HS-5 (cell line): Measurements from ENCODE around the gene AKAP5.
"Not testable (repeated sequence)": the region's sequence is repeated elsewhere in the genome, so short reads cannot be mapped to it uniquely, and the experiment has no call there.

Experiments
- DNase-seq: peaks from one replicate; pipeline ENCODE4 v3.0.0-alpha.2; 2012; ENCODE audit warnings: low read depth

The AKAP5 gene

GRCh38 chr14:64502887-64503433 lies 37.7 kb downstream of the AKAP5 start:
- no peak for DNase-seq

DNA sequence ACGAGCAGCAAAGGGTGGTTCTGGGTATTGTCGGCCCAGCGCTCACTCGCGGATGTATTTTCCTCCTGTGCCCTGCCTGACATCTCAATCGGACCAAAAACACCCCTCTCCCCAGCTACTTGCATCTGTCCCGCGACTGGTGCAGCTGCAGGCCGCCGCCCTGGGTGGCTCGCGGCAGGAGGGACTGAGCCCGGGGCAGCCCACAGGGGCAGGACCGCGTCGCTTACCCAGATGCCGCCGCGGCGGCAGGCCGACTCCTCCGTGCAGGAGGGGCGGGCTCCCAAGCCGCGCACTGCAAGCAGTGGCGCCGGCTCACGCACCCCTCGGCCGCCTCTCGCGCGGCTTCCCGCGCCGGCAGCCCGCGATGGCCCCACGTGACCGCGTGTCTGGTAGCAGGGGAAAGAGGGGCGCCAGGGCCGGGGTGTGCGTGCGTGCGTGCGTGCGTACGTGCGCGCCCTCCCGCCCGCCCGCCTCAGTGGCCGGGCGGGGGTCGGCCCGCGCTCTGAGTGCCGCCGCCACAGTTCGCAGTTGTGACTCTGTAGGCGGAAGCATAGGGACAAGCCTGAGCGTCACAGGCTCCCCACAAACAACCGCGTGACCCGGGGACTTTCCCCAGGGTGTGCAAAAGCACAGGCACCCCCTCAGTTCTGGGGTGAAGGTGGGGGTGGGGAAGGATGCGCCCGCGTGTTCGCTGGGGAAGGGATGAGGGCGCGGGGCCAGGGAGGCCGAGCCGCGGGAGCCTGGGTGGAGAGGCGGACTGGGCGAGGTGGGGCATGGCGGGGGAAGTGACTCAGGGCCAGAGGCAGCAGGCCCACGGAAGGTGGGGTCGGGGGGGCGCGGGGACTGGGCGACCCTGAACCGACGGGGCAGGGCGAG lies 38.4 kb downstream of the AKAP5 start, which contains the start of gene ZBTB25:
Gene ZBTB25, minus strand, starts transcription at position 405 of the 876 bp plus-strand sequence. CDS start 13,305 bp downstream, outside the sequence.
- peak; percentile 61 for DNase-seq

DNA sequence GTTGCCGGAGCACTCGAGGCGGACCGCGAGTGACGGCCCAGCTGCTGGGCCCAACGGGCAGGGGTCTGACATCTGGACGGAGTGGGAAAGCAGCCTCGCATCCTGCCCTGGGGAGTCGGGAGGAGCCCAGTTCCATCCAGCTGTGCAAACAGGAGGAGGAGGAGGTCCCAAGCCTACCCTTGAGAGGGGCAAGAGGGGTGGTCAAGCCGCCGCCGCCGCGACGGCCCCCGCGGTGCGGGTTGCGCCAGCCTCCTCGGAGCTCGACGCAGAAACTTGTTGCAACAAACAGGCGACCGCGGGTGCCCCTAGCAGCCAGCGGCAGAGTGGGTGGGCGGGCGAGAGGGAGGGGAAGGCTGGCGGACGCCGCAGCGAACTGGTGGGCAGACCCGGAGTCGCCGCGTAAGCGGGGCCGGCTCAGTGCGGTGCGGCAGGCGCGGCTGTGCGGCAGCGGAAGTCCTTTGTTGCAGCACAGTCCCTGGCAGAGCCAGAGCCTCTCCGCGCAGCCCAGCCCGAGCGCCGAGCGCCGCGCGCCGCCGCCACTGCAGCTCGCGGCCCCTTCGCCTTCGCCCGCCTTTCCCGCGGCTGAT lies 39.1 kb downstream of the AKAP5 start, which contains the start of gene ZBTB1:
Gene ZBTB1, plus strand, starts transcription at position 461 of the 587 bp plus-strand sequence. CDS start 16,735 bp downstream, outside the sequence.
- DNase-seq: no peak

GRCh38 chr14:64504897-64505794 lies 39.8 kb downstream of the AKAP5 start:
- no peak for DNase-seq

DNA sequence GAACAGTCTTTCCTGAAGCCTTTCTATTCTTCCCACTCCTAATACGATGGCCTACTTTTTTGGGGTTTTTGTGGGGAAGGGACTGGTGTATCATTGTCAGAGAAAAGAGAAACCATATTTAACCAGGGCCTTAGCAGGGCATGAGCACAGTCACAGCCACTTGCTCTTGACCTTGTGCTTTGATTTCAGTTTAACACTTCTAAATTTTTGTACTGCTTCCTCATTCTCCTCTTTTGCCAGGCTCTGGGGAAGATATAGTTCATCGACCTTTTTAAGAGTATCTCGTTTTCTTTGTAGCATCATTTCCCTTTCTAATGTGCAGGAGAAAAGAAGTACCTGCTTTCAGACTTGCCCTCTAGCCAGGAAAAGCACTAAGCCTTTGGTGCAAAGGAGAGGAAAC lies 41.4 kb downstream of the AKAP5 start:
- no peak for DNase-seq

GRCh38 chr14:64507376-64508156 lies 42.3 kb downstream of the AKAP5 start:
- no peak for DNase-seq

DNA sequence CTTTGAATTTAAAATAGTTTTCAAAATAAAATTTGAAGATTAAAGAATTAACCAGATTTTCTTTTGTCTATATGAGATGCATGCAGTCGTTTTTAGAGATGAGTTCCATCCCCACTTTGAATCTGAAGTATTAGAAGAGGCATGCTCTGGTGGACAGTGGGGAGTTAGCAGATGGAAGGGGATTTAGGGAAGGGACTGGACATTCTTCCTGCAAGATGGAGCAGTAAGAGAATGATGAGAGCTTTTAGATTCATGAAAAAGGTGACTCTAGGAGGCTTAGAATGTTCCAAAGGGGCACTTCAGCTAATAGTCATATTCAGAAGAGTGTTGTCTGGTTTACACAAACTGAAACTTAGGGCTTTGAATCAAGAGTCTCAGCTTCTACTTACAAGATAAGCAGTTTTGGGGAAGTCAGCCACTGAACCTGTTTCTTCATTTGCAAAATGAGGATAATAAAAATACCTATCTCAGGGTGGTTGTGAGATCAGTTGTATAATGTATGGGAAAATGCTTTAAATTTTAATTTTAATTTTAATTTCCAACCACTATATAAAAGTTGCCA lies 43.0 kb downstream of the AKAP5 start:
- no peak for DNase-seq

- DNase-seq: no peak
Observed at GRCh38 chr14:64509036-64509435, 43.7 kb downstream of the AKAP5 start.

DNA sequence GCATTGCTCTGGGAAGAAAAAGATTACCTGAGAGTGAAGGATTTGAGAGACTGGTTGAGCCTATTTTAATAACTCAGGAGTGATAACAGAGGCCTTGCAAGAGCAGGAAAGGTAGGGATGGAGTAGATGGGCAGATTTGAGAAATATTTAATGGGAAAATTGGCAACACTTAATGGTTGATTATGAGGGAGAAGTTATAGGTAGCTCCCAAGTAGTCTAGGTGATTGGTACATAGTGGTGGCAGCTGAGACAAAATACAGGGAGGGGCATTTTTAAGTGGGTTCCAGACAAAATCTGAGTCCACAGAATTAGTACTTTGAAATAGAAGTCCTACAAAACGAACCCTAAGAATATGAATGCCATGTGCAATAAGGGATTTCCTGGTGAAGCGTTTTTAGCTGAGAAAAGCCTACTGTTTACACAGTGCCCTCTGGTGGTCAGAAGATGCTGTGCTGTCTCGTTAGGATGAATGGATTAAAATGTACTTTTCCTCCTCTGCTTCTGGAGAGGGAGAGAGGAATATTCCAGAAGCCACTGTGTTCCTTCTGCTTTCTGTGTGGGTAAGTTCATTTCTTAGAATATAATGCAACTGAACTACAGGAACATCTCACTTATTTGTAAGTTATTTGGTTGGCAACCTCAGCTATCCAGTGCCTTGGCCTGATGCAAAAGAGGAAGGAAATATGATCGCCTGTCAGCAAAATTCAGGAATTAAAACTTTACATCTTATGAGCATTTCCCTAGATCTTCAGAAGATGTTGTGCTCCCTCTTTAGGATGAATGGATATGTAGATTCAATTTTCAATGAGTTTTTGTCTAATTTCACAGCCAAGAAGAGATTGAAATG lies 45.7 kb downstream of the AKAP5 start:
- DNase-seq: no peak

GRCh38 chr14:64513271-64513670 lies 48.0 kb downstream of the AKAP5 start:
- no peak for DNase-seq

DNA sequence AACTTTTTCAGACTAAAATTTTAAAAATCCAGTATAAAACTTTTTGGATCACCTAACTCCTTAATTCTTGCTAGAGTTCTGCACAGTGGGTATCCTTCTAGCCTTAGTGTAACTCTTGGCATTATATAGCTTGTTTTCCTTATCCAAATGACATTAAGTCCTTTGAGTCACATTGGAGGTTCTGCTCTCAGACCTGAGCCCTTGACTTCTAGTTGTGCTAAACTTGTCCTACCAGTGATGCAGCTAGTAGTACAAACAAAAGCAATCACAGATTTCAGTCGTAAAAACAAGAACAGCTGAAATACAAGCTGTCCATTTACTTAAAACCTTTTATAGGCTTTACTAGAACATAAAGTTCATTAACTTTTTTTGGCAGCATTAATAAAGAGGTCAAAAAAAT lies 49.8 kb downstream of the AKAP5 start:
- no peak for DNase-seq

DNA sequence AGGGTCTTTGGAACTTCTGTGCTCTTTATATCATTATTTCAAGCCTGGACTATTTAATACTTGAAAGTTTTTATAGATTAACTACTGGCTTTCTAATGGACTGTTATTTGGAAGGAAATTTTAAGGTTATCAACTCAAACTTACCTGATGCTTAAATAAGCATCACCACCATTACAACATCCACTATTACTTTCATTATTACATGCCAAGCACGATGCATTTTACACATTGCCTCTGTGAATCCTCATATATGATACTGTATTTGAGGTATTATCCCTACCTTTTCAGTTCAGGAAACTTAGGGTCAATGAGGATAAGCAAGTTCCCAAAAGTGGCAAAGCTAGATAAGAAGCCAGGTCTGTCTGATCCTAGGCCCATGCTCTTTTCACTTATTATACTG lies 51.7 kb downstream of the AKAP5 start:
- no peak for DNase-seq

DNA sequence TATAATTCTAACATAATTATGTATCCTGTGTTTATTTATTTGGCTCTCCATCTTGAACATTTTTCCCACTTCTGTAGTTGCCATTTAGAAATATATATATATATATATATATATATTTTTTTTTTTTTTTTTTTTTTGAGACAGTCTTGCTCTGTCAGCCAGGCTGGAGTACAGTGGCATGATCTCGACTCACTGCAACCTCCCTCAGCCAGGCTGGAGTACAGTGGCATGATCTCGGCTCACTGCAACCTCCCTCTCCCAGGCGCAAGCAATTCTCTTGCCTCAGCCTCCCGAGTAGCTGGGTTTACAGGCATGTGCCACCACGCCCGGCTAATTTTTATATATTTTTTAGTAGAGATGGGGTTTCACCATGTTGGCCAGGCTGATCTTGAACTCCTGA lies 52.4 kb downstream of the AKAP5 start:
- not testable (repeated sequence) for DNase-seq

- DNase-seq: no peak
Observed at GRCh38 chr14:64518229-64518628, 52.9 kb downstream of the AKAP5 start.

DNA sequence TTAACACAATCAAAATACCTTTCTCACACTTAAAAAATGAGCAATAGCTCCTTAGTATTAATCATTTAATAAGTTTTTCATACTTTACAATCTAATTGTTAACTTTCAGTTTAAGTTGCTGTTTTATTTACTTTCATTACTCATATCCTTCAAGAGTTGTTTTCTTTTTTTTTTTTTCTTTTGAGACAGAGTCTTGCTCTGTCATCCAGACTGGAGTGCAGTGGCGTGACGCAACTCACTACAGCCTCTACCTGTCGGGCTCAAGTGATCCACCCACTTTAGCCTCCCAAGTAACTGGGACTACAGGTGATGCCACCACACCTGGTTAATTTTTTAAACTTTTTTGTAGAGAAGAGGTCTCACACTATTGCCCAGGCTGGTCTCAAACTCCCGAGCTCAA lies 55.4 kb downstream of the AKAP5 start:
- DNase-seq: no peak

GRCh38 chr14:64522591-64523355 lies 57.5 kb downstream of the AKAP5 start:
- no peak for DNase-seq
